ENCODE measurements around the gene LIN52.
A peak's percentile ranks its signal among the peaks of the same experiment; 100 is the strongest.

Gene LIN52

DNA sequence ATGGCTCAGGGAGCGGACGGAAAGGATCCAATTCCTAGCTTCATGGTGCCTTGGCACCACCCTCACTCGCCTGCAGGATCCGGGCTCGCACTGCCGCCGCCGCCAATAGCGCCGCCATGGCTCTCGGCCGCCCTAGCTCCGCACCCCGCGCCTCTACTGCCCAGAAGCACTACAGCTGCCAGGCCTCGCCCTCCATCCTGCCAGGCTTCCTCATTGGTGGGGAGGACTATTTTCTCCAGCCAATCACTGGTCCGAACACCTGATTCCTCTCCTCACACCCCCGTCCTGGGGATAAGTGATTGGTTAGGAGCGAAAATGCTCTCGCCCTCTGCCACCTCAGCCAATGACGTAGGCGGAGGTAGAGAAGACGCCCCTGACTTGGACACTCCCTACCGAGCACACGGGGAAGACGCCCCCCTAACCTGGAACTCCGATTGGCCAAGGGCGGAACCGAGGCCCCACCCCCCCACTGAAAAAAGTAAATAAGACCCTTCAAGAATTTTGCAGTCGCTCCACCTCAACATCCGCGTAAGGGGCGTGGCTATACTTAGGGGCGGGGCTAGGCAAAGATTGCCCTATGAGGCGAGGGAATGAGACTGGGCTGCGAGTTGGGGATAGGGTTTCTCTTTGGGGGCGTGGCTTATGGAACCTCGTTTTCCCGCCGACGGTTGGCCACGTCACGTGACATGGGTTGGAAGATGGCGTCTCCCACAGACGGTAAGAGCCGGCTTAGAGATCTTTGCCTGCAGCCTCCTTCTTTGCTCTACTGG is at the start of gene LIN52, which contains the start of gene ALDH6A1:
Gene LIN52, plus strand, starts transcription at position 680 of the 770 bp plus-strand sequence. Its CDS starts 19 bp downstream, at position 699.
Gene ALDH6A1, minus strand, starts transcription at position 177 of the 770 bp plus-strand sequence. Its CDS starts 59 bp downstream, at position 118.
- peak within 1 kb of the TSS; percentile 93 for H3K9ac ChIP-seq
- H4K20me1 ChIP-seq = no peaks in the 10 kb centered on the region
- peak within 1 kb of the TSS; percentile 99 for H3K4me2 ChIP-seq
- peaks cover 29% of the 10 kb centered on the region for H3K4me1 ChIP-seq
- no peak for TF ChIP-seq Cebpa-rat (IDR thresholded peaks at IDR 0.05)
- peak within 1 kb of the TSS; percentile 84 for H3K27ac ChIP-seq
- H3K36me3 ChIP-seq = no peaks in the 10 kb centered on the region
- H3K27me3 ChIP-seq = no peaks in the 10 kb centered on the region
- peak within 1 kb of the TSS; percentile 87 for H3K4me3 ChIP-seq
- no peaks in the 10 kb centered on the region for H3K9me3 ChIP-seq

- Histone ChIP-seq H3K4me3 (no peak overlapping the region), H3K4me2 (no peak overlapping the region), H3K36me3 (no peaks in the 10 kb centered on the region), H3K9me3 (no peaks in the 10 kb centered on the region), H3K4me1 (no peaks in the 10 kb centered on the region), H3K27ac (no peak overlapping the region), H3K27me3 (no peaks in the 10 kb centered on the region), H3K9ac (no peak overlapping the region), H4K20me1 (no peaks in the 10 kb centered on the region)
- no peak for TF ChIP-seq Cebpa-rat (IDR thresholded peaks at IDR 0.05)
These were observed 49.2 kb upstream of the LIN52 start for GRCh38 chr14:74035556-74035955.

- H3K27ac ChIP-seq = no peak overlapping the region
- TF ChIP-seq Cebpa-rat (IDR thresholded peaks at IDR 0.05) = no peak
- no peaks in the 10 kb centered on the region for H3K27me3 ChIP-seq
- H3K4me3 ChIP-seq = no peak overlapping the region
- no peaks in the 10 kb centered on the region for H3K9me3 ChIP-seq
- H3K9ac ChIP-seq = no peak overlapping the region
- no peaks in the 10 kb centered on the region for H4K20me1 ChIP-seq
- H3K4me2 ChIP-seq = no peak overlapping the region
- no peaks in the 10 kb centered on the region for H3K36me3 ChIP-seq
- H3K4me1 ChIP-seq = no peaks in the 10 kb centered on the region
These were observed 46.5 kb upstream of the LIN52 start for GRCh38 chr14:74038020-74038859.

- Histone ChIP-seq H3K36me3 (no peaks in the 10 kb centered on the region), H3K27me3 (no peaks in the 10 kb centered on the region), H3K9me3 (no peaks in the 10 kb centered on the region), H3K4me1 (no peaks in the 10 kb centered on the region), H4K20me1 (no peaks in the 10 kb centered on the region), H3K4me2 (no peak overlapping the region), H3K4me3 (no peak overlapping the region), H3K27ac (no peak overlapping the region), H3K9ac (no peak overlapping the region)
- TF ChIP-seq Cebpa-rat (IDR thresholded peaks at IDR 0.05) = no peak
These were observed 42.5 kb upstream of the LIN52 start for GRCh38 chr14:74042296-74042695.

DNA sequence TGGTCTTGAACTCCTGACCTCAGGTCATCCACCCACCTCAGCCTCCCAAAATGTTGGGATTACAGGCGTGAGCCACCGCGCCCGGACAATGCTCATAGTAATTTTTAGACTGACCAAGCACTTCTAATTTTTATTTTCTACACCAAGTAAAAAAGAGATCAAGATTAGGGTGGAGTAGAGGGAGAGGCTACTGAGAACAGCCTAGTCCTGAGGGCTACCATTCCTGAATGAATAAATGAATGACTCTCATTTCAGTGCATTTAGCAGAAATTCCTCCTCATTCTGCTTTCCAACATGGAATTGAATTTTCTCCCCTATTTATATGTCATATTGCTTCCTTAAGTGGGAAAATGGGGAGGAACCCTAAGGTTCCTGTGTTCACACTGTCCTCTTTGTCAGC is 39.2 kb upstream of the LIN52 start:
- Histone ChIP-seq H3K4me1 (peaks cover 7% of the 10 kb centered on the region; the same call in 1 of the 2 replicates), H3K36me3 (no peaks in the 10 kb centered on the region), H3K9ac (no peak overlapping the region), H3K27me3 (no peaks in the 10 kb centered on the region), H3K4me3 (no peak overlapping the region), H3K4me2 (no peak overlapping the region), H4K20me1 (no peaks in the 10 kb centered on the region), H3K27ac (no peak overlapping the region), H3K9me3 (no peaks in the 10 kb centered on the region)
- TF ChIP-seq Cebpa-rat (IDR thresholded peaks at IDR 0.05) = no peak

DNA sequence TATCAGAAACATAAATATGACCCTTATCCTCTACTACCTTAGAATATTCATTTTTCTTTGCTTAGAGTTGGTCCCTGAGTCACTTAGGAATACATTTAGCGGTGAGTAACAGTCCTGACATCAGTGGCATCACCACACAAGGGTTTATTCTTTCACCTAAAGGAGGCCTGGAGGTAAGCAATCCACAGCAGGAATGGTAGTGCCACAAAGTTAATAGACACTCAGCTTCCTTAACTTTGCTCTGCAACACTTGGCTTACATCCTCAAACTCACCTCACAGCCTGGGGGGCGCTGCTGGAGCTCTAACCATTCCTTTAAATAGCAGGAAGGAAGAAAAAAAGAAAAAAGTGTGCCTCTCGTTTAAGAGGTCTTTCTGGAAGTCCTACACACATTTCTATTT is 36.5 kb upstream of the LIN52 start:
- Histone ChIP-seq H3K27ac (no peak overlapping the region), H3K9ac (no peak overlapping the region), H3K27me3 (no peaks in the 10 kb centered on the region), H3K4me3 (no peak overlapping the region), H4K20me1 (no peaks in the 10 kb centered on the region), H3K36me3 (no peaks in the 10 kb centered on the region), H3K4me2 (no peak overlapping the region), H3K9me3 (no peaks in the 10 kb centered on the region), H3K4me1 (peaks cover 7% of the 10 kb centered on the region; the same call in 1 of the 2 replicates)
- TF ChIP-seq Cebpa-rat (IDR thresholded peaks at IDR 0.05) = no peak

- H3K4me1 ChIP-seq = peaks cover 7% of the 10 kb centered on the region; the same call in 1 of the 2 replicates
- H3K27me3 ChIP-seq = no peaks in the 10 kb centered on the region
- H4K20me1 ChIP-seq = no peaks in the 10 kb centered on the region
- no peak overlapping the region for H3K27ac ChIP-seq
- TF ChIP-seq Cebpa-rat (IDR thresholded peaks at IDR 0.05) = no peak
- H3K4me3 ChIP-seq = no peak overlapping the region
- H3K4me2 ChIP-seq = no peak overlapping the region
- no peaks in the 10 kb centered on the region for H3K36me3 ChIP-seq
- H3K9me3 ChIP-seq = no peaks in the 10 kb centered on the region
- H3K9ac ChIP-seq = no peak overlapping the region
These were observed 34.8 kb upstream of the LIN52 start for GRCh38 chr14:74049876-74050495.

- peaks cover 77% of the 10 kb centered on the region for H3K36me3 ChIP-seq
- no peak overlapping the region for H3K9ac ChIP-seq
- no peaks in the 10 kb centered on the region for H4K20me1 ChIP-seq
- H3K4me3 ChIP-seq = no peak overlapping the region
- H3K4me1 ChIP-seq = no peaks in the 10 kb centered on the region
- no peak overlapping the region for H3K4me2 ChIP-seq
- H3K27me3 ChIP-seq = no peaks in the 10 kb centered on the region
- H3K27ac ChIP-seq = no peak overlapping the region
- no peaks in the 10 kb centered on the region for H3K9me3 ChIP-seq
- TF ChIP-seq Cebpa-rat (IDR thresholded peaks at IDR 0.05) = no peak
These were observed 22.0 kb upstream of the LIN52 start for GRCh38 chr14:74062809-74063150.

GRCh38 chr14:74064426-74064825 is 20.3 kb upstream of the LIN52 start:
- TF ChIP-seq Cebpa-rat (IDR thresholded peaks at IDR 0.05) = no peak

More at GRCh38 chr14:74064426-74064825, 20.3 kb upstream of the LIN52 start:
- peaks cover 87% of the 10 kb centered on the region for H3K36me3 ChIP-seq
- no peaks in the 10 kb centered on the region for H3K27me3 ChIP-seq
- H4K20me1 ChIP-seq = no peaks in the 10 kb centered on the region
- no peak overlapping the region for H3K4me3 ChIP-seq
- H3K27ac ChIP-seq = no peak overlapping the region
- H3K9ac ChIP-seq = no peak overlapping the region
- H3K4me1 ChIP-seq = no peaks in the 10 kb centered on the region
- no peaks in the 10 kb centered on the region for H3K9me3 ChIP-seq
- no peak overlapping the region for H3K4me2 ChIP-seq

Data from BLaER1 (cell line).